Hepatocyte (in vitro differentiated cells): Measurements from ENCODE around the gene OR52W1. TPM values are rescaled to one million over a fixed set of nuclear protein-coding genes. Genes with fewer than 3 reads are reported as not detected.

ENCODE experiments used
- DNase-seq: peaks from one replicate; pipeline ENCODE4 v3.0.0-alpha.2; 2016; ENCODE audit warnings: low spot score
- H2AFZ ChIP-seq: fragments of 200-600 bp; sonication (generic); 2 replicates; pipeline ENCODE4 v1.6.0; 2016; ENCODE audit warnings: antibody characterized with exemption, mild to moderate bottlenecking
- H3K27ac ChIP-seq: fragments of 200-600 bp; sonication (generic); 2 replicates; pipeline ENCODE4 v1.5.1; 2016; ENCODE audit warnings: mild to moderate bottlenecking
- H3K27me3 ChIP-seq: fragments of 200-600 bp; sonication (generic); 2 replicates; pipeline ENCODE4 v1.6.1; 2016
- H3K36me3 ChIP-seq: fragments of 200-600 bp; sonication (generic); replicated peaks from 2 replicates; pipeline ENCODE4 v1.5.1; 2016; ENCODE audit warnings: low read depth; ENCODE audit not compliant: insufficient read depth
- H3K4me1 ChIP-seq: fragments of 200-600 bp; sonication (generic); 2 replicates; pipeline ENCODE4 v1.5.1; 2016; ENCODE audit warnings: mild to moderate bottlenecking, moderate library complexity; ENCODE audit not compliant: insufficient read depth
- H3K4me2 ChIP-seq: fragments of 200-600 bp; sonication (generic); 2 replicates; pipeline ENCODE4 v1.6.0; 2016
- H3K4me3 ChIP-seq: fragments of 200-600 bp; sonication (generic); 2 replicates; pipeline ENCODE4 v1.5.1; 2016; ENCODE audit warnings: mild to moderate bottlenecking
- H3K79me2 ChIP-seq: fragments of 200-600 bp; sonication (generic); 2 replicates; pipeline ENCODE4 v1.6.0; 2017; ENCODE audit warnings: mild to moderate bottlenecking
- H3K9me2 ChIP-seq: fragments of 200-600 bp; sonication (generic); replicated peaks from 2 replicates; pipeline ENCODE4 v1.6.0; 2017; ENCODE audit warnings: mild to moderate bottlenecking; ENCODE audit not compliant: insufficient read depth
- H3K9me3 ChIP-seq: fragments of 200-600 bp; sonication (generic); 2 replicates; pipeline ENCODE4 v1.5.1; 2016; ENCODE audit warnings: low read depth, mild to moderate bottlenecking
- H4K20me1 ChIP-seq: fragments of 200-600 bp; sonication (generic); 2 replicates; pipeline ENCODE4 v1.6.0; 2016; ENCODE audit warnings: mild to moderate bottlenecking; ENCODE audit not compliant: insufficient read depth, poor library complexity, severe bottlenecking
- EZH2 ChIP-seq: fragments of 200-600 bp; sonication (generic); IDR thresholded peaks from 2 replicates; pipeline ENCODE4 v1.6.1; 2016; ENCODE audit warnings: antibody characterized with exemption, mild to moderate bottlenecking, borderline replicate concordance
- EZH2phosphoT487 ChIP-seq: fragments of 200-600 bp; sonication (generic); IDR thresholded peaks from one replicate; pipeline ENCODE4 v1.6.1; 2018; ENCODE audit warnings: antibody characterized with exemption, mild to moderate bottlenecking, low read depth, moderate library complexity; ENCODE audit not compliant: unreplicated experiment, severe bottlenecking
- WGBS: methylation state at CpG from one replicate; pipeline ENCODE4 v1.1.6; 2016; ENCODE audit warnings: low lambda C conversion rate; ENCODE audit errors: missing lambda C conversion rate; 5-methylcytosine and 5-hydroxymethylcytosine counted together
- polyA plus RNA-seq: library from polyadenylated mRNA; unstranded; fragments of >200 nt; fragmentation: Nextera tagmentation; extraction: Ambion mirVana; gene quantifications from 2 replicates; pipeline ENCODE4 v1.2.1, GENCODE V29; 2016
- total RNA-seq: library from RNA; depleted of rRNA; stranded (reverse); fragments of >200 nt; gene quantifications from 2 replicates; pipeline ENCODE4 v1.2.3, GENCODE V29; 2014
- TF ChIP-seq, protein P1 (sequence below): fragments of 200-600 bp; sonication (generic); IDR thresholded peaks from 2 replicates; pipeline ENCODE4 v1.5.1; 2016; ENCODE audit warnings: antibody characterized with exemption, mild to moderate bottlenecking; ENCODE audit not compliant: poor library complexity

OR52W1 gene
- total and polyA plus RNA-seq, 2 experiments from 2014 or later = not detected

GRCh38 chr11:6194065-6194581 is 4.9 kb upstream of the OR52W1 start:
- Histone ChIP-seq H3K36me3 (no peaks in the 10 kb centered on the region), H2AFZ (no peak overlapping the region), H4K20me1 (no peaks in the 10 kb centered on the region), H3K9me3 (no peaks in the 10 kb centered on the region), H3K27ac (no peak overlapping the region), H3K4me3 (no peak overlapping the region), H3K9me2 (no peaks in the 10 kb centered on the region), H3K4me2 (no peak overlapping the region), H3K79me2 (no peaks in the 10 kb centered on the region), H3K4me1 (no peaks in the 10 kb centered on the region), H3K27me3 (no peaks in the 10 kb centered on the region)
- 67% methylated on average over 1 of the region's 1 CpG for WGBS
- no peak for TF ChIP-seq EZH2phosphoT487
- TF ChIP-seq, protein P1, sequence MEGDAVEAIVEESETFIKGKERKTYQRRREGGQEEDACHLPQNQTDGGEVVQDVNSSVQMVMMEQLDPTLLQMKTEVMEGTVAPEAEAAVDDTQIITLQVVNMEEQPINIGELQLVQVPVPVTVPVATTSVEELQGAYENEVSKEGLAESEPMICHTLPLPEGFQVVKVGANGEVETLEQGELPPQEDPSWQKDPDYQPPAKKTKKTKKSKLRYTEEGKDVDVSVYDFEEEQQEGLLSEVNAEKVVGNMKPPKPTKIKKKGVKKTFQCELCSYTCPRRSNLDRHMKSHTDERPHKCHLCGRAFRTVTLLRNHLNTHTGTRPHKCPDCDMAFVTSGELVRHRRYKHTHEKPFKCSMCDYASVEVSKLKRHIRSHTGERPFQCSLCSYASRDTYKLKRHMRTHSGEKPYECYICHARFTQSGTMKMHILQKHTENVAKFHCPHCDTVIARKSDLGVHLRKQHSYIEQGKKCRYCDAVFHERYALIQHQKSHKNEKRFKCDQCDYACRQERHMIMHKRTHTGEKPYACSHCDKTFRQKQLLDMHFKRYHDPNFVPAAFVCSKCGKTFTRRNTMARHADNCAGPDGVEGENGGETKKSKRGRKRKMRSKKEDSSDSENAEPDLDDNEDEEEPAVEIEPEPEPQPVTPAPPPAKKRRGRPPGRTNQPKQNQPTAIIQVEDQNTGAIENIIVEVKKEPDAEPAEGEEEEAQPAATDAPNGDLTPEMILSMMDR = no peak
- no peak for TF ChIP-seq EZH2
- DNase-seq = no peak

DNA sequence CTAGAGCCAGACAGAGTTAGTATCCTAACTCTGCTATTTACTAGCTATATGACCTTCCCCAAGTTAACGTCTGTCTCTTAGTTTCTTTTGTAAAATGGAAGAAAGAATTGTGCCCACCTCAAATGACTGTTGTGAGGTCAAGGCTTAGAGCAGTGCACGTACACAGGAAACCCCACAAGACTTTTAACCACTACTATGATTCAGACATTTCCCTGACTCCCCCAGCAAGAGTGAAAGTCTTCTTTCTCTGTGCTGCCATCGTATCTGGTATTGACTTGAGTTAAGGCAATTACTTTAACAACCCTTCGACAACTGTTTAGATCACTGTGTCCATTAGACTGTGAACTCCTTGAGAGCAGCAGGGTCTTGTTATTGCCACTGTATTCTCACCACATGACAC is 2.6 kb upstream of the OR52W1 start:
- TF ChIP-seq EZH2phosphoT487 = no peak
- TF ChIP-seq EZH2 = no peak
- TF ChIP-seq, protein P1 = no peak

DNA sequence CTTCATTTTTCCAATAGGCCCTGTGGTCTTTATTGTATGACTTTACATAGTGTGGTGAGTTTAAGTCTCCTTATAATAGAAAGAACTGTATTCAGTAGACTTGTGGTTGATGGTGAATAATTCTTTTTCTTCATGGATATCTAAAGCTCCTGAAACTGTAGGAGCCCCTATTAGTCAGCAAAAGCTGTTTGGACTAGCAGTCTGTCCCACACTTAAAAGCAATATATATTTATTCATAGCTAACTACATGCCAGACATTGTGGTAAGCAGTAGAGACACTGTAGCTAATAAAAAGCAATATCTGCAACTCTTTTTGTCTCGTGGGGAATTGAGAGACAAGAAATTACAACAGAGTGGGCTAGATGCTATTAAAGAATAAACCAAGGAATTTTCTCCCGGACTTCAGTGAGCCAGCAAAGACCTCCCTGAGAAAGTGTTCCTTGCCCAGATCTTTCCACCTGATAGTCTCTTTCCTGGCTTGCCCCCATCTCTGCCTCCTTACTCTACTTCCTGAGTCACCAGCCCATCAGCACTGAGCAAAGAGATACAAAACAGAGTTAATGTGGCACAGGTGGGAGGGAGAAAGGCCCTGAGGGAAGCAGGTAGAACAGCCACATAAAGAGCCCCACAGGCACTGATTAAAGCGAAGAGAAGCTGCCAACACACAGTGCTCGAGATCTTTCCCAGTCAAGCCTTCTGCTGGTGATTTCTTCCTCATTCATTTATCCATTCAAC is 1.4 kb upstream of the OR52W1 start:
- Histone ChIP-seq H3K79me2 (no peaks in the 10 kb centered on the region), H3K27ac (no peak overlapping the region), H3K4me1 (no peaks in the 10 kb centered on the region), H3K4me3 (no peak overlapping the region), H3K27me3 (no peaks in the 10 kb centered on the region), H3K9me2 (no peaks in the 10 kb centered on the region), H4K20me1 (no peaks in the 10 kb centered on the region), H3K4me2 (no peak overlapping the region), H2AFZ (no peak overlapping the region), H3K9me3 (no peaks in the 10 kb centered on the region), H3K36me3 (no peaks in the 10 kb centered on the region)
- DNase-seq = no peak
- 66% methylated on average over 4 of the region's 4 CpGs for WGBS
- TF ChIP-seq EZH2 (no peak), EZH2phosphoT487 (no peak)
- TF ChIP-seq, protein P1 = no peak

More for the DNA sequence above, 2.6 kb upstream of the OR52W1 start:
- Histone ChIP-seq H3K9me3 (no peaks in the 10 kb centered on the region), H2AFZ (no peak overlapping the region), H3K36me3 (no peaks in the 10 kb centered on the region), H3K4me1 (no peaks in the 10 kb centered on the region), H3K4me3 (no peak overlapping the region), H3K27me3 (no peaks in the 10 kb centered on the region), H3K4me2 (no peak overlapping the region), H3K9me2 (no peaks in the 10 kb centered on the region), H4K20me1 (no peaks in the 10 kb centered on the region), H3K79me2 (no peaks in the 10 kb centered on the region), H3K27ac (no peak overlapping the region)
- DNase-seq = no peak
- WGBS = 57% methylated on average over 4 of the region's 4 CpGs
